Stimulated activated CD8-positive, alpha-beta memory T cell treated with anti-CD3 and anti-CD28 coated beads, Interleukin-2, amount 100 ng/mL, for 48 hours (primary cell): ENCODE data around the gene KRABD2.
A peak's percentile ranks its signal among the peaks of the same experiment; 100 is the strongest.
"Not testable (repeated sequence)": the region's sequence is repeated elsewhere in the genome, so short reads cannot be mapped to it uniquely, and the experiment has no call there.

Source experiments
- DNase-seq, 2 donors: peaks; one replicate each; pipeline ENCODE4 v3.0.0-alpha.2; 2020; ENCODE audit warnings: low read depth in 2 of 2

The KRABD2 gene

DNA sequence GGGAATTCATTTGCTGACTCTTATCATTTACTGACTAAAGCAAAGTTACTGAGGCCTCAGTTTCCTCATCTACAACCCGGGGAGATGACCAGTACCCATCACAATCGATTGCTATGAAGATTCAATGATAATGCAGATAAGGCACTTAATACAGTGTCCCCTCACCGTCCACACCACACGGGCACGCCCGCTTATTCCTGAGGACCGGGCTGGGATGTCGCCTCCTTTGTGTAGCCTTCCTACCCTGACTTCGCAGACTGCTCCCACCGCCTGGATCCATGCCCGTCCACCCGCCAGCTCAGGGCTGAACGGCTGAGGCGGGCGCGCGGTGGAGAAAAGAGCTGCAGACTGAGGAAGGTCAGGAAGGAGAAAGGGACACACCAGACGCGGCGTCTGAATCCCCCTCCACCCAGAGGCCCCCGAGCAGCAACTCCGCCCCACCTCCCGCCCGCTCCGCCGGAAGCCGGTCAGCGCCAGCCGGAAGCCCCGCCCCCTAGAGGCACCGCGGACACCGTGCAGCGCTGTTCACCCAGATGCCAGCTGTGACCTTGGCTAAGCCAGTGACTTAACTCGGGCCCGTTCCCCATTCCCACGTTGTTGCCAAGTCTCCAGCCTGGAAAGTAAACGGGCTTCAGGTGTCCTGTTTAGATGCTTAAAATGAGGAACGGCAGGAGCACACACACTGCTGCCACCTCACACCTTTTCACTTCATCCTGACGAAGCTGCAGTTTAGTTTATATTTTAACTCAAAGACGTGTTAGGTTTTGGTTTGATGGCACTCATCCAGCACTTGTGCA is at the start of gene KRABD2:
TSS of gene KRABD2 (minus strand) at position 434 of the 797 bp plus-strand sequence.
- DNase-seq, result peak; percentile 89 to 90

DNA sequence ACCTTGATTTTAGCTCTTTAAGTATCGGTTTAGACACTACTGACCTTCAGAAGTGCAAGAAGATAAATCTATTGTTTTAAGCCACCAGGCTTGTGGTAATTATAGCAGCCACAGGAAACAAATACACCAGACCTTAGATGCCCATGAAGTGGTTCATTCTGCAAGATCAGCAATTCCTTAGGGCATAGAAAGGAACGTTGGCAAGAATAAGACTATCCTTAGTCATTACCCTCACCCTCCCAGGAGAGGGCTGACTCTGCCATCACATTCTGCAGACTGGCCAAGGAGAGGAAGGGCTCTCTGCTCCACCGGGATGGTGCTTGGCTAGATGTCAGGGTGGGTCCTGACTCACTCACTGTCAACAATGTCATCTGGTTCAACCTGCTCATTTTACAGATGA is 45.1 kb upstream of the KRABD2 start:
- DNase-seq, result no peak

DNA sequence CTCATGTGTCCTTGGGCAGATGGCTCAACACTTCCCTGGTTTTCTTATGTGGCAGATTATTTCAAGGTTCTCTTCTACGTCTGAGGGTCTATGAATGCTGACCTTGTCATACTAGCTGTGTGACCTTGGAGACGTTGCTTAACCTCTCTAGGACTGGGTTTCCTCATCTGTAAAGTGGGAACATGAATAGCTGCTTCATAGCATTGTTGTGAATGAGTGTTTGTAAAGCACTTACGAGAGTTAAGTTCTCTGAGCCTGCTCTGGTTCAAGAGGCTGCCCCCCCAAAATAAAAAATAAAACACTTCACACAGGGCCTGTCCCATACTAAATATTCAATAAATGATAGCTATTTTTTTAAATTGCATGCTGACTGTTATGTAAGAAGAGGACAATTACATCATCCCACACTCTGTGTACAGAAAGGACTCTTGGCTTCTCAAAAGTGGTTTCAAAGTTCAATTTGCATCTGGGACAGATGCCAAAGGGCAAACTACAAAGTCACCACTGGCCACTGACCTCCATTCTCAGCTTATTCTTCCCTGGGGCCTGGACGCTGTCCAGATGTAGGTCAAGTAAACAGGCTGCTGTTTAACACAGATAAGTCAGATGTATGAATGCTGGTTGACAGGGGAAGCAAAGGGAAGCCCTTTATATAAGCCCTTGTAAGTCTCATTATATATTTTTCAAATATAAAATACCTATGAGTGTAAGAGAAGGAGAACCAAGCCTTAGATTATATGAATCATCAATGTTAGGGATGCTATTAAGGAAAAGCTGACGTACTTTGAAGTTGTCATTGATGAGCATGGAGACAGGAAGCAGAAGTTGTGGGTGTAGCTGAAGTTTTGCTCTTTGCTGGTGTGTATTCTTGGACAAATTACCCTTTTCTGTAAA is 43.8 kb upstream of the KRABD2 start:
- DNase-seq, result no peak

DNA sequence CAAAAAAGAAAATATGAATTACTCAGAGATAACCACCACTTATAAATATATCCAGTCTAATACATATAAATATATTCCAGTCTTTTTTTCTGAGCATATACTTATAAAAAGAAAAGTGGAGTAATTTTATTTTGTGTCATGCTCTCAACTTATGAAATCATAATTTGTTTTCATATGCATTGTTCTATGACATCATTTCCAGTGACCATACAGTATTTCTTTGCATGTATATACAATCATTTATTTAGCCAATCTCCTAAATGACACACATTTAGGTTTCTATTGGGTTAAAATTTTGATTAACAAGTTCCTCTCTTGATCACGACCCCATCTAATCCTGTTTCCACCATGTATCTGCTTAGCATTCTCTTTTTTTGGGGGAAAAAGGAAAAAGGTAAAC is 42.8 kb upstream of the KRABD2 start:
- no peak for DNase-seq

DNA sequence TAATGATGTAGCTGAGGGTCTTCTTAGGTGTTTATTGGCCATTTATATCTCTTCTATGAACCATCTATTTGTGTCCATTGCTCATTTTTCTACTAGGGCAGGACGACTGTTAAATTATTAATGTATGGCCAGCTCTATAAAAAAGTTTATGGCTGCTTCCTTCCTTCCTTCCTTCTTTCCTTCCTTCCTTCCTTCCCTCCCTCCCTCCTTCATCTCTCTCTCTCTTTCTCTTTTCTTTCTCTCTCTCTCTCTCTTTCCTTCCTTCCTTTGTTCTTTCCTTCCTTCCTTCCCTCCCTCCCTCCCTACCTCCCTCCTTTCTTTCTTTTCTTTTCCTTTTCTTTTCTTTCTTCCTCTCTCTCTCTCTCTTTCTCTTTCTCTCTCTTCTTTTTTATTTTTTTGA is 42.0 kb upstream of the KRABD2 start:
- no peak for DNase-seq

DNA sequence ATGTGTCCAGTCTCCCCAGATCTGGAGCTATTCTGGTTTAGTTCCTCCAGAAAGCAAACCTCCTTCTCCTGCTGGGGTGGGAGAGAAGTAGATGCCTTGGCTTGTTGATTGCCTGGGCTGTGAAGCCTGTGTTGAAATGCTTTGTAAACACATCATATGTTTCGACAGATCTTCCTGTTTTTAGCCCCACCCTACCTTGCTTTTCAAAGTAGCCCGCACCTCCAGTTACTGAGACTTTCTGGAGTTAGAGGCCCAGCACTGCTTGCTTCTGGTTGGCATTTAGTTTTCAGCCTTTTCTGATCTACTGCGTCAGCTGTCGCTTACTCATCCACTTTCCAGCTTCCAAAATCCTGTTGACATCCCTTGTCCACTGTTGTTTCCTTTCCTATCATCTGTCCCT is 41.3 kb upstream of the KRABD2 start:
- DNase-seq, result no peak

DNA sequence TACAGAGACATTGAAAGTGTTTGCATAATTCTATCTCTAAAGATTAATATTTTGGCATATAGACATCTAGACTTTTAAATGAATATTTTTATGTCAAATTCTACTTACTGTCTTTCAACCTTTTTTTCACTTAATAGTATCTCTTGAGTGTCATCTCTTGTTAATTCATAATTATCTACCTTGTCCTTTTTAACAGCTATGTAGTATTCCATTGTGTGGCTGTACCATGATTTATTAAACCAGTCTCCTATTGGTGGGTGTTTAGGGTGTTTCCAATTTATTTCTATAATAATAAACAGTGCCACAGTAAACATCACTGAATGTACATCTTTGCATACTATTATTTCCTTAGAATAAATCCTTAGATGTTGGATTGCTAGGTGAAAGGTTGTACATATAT is 37.4 kb upstream of the KRABD2 start:
- no peak for DNase-seq

DNA sequence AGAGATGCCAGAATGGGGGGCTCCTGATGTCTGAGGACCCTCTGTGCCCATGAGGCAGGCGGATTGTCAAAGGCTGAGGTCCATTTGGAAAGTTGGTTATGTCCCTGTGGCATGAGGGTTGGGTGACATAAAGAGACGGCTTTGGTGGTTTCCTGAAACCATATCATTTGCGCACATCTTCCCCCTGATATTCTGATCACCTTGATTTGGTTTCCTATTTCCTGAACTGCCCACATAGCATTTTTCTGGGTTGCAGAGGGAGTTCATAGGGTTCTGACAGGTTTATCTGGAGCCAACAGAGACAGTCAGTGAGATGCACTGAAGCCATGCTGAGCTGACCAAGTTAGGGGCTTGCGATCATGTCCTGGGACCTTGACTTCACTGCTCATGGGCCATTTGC is 36.8 kb upstream of the KRABD2 start:
- DNase-seq, result no peak

DNA sequence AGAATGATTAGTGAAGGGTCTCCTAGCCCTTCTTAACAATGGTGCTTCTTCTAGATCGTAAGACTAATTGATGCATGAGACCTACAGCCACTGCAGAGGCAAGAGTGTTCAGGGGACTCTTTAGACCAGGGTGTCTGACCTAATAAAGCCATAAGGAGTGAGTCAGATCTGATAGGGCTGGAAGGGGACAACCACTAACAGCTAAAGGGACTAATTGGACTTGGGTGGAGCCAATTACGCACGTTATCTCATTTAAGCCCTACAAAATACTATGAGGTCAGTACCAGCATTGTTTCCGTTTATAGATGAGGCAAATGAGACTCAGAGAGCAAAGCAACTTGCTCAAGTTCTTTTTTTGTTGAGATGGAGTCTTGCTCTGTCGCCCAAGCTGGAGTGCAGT is 35.6 kb upstream of the KRABD2 start:
- DNase-seq, result no peak

DNA sequence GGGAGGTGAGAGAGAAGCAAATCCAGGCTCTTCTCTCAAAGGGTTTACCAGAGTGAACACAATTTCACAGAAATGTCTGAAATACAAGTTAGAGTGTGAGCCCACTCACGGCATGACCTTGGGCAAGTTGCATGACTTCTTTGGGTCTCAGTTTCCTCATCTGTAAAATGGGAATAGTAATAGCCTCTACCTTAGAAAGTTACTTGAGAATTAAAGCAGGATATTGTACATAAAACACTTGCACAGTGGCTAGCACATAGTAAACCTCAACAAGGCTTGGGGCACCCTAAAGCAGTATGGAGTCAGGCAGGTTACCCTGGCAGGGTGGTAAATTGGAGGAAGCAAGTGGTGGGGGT is 34.4 kb upstream of the KRABD2 start:
- DNase-seq, result no peak

DNA sequence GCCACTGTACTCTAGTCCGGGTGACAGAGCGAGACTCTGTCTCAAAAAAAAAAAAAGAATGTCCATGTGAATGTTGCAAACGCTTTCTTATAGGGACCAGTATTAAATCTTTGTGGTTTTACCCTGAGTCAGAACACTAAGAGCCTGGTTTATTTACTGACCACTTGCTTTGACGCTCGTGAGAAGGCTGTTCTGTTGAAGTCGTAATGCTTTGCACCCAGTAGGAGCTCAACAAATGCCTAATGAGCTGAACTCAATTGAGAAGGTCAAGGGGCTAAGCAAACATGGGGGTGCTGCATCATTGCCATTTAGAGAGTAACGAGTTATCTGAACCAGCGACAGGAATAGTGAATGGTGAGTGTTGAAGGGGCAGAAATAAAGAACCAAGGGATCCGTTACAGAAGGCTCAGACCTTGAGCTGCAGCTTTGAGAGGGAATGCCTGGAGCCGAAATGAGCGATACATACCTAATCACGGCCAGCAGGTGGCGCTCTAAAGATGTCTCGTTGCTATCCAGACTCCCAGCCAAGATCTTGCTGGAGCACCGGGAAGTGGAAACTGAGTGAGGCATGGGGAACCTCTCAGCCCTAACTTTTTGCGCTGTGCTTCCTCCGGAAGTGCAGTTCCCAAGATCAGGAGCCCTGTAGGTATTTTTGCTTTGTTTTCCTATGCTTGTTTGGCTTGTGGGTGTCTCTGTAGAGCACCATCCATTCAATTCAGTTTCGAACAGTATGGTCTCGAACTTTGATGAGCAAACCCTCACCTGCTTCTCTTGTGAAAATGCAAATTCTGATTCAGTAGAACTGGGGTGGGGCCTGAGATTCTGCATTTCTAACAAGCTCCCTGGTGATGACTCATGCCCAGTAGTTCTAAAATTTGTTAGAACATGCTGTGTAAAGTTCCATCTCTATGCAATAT is 33.7 kb upstream of the KRABD2 start:
- peak; percentile 58 to 73 for DNase-seq

DNA sequence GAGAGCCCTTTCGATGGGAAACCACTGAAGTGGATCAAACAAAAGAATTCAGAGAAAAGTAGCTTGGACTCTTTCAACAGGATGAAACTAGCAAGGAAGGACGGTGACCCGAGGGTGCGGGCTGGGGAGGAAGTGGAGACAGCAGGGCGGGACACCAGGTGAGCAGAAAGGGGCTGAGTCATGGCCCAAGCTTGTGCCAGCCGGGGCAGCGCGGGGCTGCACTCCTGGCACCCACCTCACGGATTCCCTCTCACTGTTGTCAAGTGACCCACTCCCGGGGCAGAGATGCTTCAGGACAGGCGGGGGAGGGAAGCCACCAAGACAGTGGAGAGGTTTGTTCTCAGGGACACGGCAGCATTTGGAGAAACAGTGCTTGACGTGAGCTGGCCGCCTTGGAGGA is 31.9 kb upstream of the KRABD2 start:
- DNase-seq, result no peak

DNA sequence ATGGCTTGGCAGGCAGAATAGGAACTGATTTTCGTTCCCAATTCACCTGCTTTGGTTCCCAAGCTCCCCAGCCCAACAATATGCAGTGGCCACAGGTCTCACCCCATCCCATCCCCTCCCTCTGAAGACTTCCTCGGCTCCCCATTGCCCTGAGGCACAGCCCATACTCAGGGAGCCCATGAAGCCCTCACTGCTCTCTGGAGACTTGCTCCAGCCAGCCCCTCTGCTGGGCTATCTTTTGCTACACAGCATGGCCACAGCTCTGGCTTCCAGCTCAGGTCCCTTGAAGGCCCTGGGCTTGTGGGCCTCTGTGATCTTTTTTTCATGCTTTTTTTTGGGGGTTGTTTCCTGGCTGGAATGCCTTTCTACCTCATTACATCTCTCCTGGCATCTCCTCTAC is 29.7 kb upstream of the KRABD2 start:
- DNase-seq, result no peak

DNA sequence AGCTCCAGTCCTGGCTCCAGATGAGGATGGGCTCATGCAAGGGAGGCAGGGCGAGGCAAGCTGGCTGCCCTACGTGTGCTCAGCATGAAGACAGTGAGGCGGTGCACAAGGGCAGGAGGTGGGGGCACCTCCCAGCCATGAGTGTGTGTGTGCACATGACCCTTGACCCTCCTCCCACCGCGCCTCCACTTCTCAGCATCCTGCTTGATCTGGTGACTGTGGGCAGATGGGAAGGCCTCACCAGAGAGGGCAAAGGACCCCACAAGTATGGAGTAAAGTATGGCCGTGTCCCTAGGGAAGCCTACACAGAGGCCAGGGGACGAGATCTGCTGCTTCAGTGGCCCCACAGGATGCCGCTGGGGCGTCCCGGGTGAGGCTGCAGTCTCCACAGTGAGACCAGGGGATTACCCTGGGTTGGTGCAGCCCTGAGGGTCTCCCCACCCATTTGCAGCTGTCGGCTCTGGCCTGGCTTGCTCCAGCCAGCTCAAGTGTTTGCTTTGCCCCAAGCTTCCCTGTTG is 29.1 kb upstream of the KRABD2 start:
- no peak for DNase-seq

DNA sequence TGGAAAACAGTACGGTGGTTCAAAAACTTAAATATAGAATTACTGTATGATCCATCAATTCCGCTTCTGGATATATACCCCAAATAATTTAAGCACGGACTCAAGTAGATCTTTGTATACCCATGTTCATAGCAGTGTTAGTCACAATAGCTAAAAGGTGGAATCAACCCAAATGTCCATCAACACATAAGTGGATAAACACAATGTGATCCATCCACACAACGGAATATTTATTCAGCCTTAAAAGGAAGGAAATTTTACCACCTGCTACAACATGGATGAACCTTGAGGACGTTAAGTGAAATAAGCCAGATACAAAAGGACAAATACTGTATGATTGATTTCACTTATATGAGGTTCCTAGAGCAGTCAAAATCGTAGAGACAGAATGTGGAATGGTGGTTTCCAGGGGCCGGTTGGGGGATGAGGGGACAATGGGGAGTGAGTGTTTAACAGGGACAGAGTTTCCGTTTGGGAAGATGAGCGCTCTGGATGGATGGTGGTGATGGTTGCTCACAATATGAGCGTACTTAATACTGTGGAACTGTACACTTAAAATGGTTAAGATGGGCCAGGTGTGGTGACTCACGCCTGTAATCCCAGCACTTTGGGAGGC is 26.5 kb upstream of the KRABD2 start:
- no peak for DNase-seq

DNA sequence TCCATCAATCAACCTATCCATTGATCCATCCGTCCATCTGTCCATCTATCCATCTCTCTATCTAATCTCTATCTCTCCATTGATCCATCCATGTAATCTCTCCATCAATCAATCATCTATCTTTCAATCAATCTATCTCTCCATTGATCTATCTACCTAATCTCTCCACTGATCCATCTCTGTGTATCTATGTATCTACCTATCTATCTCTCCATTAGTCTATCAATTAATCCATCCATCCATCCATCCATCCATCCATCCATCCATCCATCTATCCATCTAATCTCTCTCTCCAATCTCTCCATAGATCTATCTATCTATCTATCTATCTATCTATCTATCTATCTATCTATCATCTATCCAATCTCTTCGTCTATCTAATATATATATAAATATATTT is 24.6 kb upstream of the KRABD2 start:
- DNase-seq, result no peak

DNA sequence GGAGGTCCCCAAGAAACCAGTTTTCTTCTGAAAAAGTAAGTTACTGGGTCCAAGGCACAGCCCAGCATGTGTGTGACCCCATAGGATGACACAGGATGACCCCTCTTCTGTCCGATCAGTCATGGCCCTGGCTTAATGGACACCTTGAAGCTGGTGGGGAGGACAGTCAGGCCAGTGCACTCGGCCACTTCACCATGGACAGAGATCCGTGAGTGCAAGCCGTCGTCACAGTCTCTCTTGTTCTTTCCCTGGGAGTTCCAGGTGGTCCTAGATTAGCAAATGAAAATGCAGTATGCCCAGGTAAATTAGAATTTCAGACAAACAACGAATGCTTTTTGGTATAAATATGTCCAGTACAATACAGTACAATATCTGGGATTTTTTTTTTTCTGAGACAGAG is 22.5 kb upstream of the KRABD2 start:
- DNase-seq, result no peak

DNA sequence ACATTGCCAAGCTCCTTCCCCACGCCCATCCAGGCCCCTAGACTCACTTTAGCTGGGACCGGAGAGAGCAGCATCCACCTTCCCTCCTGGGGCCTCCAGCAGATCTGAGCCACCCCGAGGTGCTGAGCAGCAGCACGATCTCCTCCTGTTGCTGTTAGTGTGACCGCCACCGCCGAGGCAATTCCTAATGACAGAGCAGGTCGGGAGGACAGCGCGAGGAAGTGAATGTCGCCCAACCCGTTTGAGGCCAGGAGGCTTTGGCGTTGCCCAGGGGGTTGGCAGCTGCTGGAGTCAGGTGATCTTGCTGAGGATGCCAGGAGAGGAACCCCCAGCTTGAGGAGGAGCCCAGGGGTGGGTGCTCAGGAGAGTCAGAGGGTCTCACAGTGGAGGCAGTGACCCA is 21.1 kb upstream of the KRABD2 start, which contains the start of gene RNF222:
TSS of gene RNF222 (minus strand) at position 192 of the 400 bp plus-strand sequence. CDS start 4,366 bp downstream, outside the sequence.
- DNase-seq, result no peak

DNA sequence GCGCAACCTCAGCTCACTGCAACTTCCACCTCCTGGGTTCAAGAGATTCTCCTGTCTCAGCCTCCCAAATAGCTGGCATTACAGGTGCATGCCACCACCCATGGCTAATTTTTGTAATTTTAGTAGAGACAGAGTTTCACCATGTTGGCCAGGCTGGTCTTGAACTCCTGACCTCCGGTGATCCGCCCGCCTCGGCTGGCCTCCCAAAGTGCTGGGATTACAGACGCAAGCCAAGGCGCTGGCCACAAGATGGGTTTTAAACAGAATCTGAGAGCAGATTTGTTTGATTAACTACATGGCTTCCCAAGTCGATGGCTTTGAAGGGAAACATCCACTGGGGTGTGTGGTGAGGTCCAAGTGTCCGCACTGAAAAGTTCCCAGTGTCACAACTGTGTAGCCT is 18.0 kb upstream of the KRABD2 start:
- not testable (repeated sequence) for DNase-seq

DNA sequence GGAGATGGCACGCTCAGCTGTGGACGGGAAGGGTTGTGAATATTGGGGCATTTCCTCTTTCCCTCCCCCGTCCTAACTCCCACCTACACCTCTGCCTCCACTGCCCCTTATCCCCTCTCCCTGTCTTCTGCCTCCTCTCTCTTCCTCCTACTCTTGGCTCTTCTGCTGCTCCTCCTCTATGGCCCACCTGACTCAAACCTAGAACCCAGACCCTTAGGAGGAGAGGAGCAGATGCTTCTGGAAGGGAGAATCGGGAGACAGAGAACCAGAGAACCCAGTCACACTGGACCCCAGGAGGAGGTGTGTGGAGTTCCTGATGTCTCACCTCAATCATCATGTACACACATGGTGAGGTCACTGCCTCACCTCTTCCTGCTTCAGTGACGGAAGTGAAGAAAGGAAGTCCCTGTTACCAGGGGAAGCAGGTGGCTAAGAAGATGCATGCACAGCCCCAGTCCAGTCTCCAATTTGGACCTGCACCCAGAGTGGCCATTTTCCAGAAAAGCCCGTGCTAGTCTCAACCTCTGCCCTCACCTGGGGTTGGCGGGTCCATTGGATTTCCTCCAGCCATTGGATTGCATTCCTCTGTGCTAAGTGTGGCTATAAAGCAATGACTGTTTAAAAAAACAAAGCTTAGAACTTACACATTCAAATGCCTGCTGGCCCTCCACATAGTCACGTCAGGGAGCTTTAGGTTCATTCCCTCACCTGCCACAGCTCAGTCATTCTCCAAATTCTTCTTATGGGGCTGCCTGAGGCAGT is 17.1 kb upstream of the KRABD2 start:
- no peak for DNase-seq
